Activated CD8-positive, alpha-beta memory T cell treated with anti-CD3 and anti-CD28 coated beads for 4 hours (primary cell): Measurements from ENCODE around the gene TSPYL1.
"Not testable (repeated sequence)": the region's sequence is repeated elsewhere in the genome, so short reads cannot be mapped to it uniquely, and the experiment has no call there.

Experiments
- DNase-seq, 2 donors: peaks; one replicate each; pipeline ENCODE4 v3.0.0-alpha.2; 2020; ENCODE audit warnings: low read depth in 2 of 2

Gene TSPYL1

DNA sequence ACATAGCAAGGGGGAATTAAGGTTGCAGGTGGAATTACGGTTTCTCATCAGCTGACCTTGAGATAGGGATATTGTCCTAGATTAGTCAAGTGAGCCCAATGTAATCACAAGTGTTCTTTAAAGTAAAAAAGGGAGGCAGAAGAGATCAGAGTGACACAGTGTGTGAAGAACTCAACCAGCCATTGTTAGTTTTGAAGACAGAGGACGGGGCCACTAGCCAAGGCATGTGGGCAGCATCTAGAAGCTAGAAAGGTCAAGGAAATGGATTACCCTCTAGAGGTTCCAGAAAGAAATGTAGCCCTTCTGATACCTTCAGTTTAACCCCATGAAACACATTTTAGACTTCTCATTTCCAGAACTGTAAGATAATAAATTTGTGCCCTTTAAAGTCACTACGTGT, 18.5 kb upstream of the TSPYL1 start:
- no peak for DNase-seq

DNA sequence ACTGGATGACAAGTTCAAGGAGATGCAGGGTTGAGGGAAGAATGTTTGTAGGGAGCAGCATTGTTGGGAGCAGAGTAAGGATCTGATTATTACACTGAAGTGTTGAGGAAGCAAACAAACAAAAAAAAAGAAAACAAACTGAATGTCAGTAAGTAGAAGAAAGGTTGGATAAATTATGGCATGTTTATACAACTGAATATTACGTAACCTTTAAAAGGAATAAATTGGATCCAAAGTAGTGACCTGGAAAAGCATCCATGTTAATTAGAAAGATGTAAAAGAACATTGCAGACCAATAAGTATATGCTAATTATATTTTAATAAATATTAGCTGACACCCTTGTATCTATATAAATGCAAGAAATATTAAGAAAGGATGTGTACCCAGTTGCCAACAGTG, 12.8 kb upstream of the TSPYL1 start:
- no peak for DNase-seq

DNA sequence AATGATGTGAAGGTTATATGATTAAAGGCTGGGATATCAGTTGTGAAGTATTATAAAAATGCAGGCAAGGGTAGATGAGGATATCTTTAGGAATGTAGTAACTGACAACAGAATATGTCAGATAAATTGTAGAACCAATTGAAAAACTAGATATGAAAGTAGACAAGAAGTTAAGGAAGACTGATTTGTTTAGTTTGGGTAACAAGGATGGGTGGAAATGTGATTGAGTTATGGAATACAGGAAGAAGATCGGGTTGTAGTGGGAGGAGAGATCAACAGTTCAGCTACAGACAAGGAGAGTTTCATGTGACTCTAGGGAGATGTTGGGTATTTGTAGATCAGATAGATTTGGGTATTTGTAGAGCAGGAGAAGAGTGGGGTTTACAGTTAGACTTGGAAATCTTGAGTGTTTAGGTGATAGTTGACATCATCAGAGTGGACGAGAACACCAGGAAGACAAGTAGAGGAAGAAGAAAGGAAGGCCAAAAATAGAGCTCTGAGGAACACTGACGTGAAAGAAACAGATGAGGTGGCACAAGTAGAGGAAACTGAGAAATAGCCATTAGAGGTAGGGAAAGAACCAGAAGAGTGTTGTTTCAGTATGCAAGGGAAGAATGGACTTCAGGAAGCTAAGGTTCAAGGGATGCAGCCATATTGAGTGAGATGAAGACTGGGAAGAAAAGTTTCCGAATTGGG, 12.1 kb upstream of the TSPYL1 start:
- no peak for DNase-seq

- DNase-seq = no peak
Observed at GRCh38 chr6:116290799-116291198, 11.1 kb upstream of the TSPYL1 start.

- DNase-seq = no peak
Observed at GRCh38 chr6:116289876-116290275, 10.1 kb upstream of the TSPYL1 start.

DNA sequence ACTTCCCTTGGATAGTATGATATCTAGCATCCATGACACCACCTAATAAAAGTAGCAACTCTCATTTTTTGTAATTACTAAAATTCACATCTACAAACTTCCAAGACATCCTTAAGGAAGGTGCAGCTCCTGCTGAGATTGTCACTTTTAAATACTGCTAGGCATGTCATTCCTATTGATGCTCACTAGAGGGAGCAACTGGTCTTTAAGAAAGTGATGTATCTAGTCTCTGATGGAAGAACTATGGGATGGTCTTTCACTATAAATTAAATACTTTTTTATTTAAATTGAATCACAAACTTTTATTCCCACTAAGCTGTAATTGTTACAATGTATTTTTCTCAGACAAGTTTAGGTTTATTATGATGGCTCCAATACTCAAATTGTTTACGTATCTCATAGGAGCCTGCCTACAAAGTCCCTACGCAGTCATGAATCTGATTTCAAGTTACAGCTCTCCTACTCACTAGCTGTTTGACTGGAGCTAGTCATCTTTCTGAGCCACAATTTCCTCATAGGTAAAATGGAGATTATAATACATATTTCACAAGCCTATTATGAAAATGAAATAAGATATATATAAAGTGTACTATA, 8.1 kb upstream of the TSPYL1 start:
- no peak for DNase-seq

- no peak for DNase-seq
Observed at GRCh38 chr6:116286773-116287358, 7.1 kb upstream of the TSPYL1 start.

GRCh38 chr6:116284984-116285383, 5.3 kb upstream of the TSPYL1 start:
- DNase-seq = not testable (repeated sequence)

DNA sequence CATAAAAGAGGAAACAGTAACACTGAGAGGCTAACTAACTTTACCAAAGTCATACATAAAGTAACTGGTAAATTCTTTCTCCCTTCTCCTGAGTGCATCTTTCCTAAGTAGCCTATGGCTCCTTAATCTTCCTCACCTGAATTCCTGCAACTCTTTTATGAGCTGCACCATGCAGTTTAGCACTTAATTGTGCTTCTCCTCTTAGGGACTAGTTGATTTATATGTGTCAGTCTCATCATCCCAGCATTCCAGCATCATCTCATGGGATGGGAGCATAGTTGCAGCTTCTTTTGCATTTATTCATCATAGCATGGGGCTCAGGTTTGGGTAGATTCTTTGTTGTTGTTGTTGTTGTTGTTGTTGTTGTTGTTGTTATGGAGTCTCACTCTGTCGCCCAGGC, 3.5 kb upstream of the TSPYL1 start:
- no peak for DNase-seq

GRCh38 chr6:116282698-116283097, 3.0 kb upstream of the TSPYL1 start:
- no peak for DNase-seq

- DNase-seq = no peak
Observed at GRCh38 chr6:116280933-116281316, 1.2 kb upstream of the TSPYL1 start.

DNA sequence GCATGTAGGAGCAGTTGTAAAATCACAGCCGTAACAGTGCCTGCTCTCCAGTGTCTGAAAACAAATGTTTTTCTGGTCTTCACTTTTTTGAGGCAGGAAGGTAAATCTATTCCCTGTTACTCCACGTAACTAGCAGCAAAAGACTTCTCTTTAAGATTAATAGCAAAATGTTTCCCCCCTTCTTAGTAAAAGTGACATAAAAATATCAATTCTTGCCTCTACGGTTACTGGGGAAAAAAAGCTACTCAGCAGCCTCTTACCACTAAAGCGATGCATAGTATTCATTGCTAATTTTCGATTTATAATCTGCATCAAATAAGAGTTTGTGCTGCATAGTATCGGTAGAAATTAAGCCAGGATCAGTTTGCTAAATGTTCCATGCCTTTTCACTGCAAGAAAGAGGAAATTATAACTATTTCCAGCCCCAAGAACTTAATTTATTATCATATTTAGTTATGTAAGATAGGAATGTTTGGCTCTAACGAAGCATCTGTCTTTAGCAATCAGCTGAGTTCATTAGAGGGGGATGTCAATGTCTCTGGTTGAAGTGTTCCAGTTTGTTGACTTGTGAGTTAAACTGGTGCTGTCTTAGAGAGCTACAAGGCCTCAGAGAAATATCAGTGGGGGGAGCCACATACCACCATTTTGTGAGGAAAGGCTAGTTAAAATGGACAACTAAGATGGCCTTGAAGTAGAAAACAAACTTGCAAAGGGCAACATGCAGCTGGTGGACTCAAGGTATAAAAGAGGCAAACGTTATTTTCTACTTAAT, 617 bp upstream of the TSPYL1 start:
- no peak for DNase-seq

DNA sequence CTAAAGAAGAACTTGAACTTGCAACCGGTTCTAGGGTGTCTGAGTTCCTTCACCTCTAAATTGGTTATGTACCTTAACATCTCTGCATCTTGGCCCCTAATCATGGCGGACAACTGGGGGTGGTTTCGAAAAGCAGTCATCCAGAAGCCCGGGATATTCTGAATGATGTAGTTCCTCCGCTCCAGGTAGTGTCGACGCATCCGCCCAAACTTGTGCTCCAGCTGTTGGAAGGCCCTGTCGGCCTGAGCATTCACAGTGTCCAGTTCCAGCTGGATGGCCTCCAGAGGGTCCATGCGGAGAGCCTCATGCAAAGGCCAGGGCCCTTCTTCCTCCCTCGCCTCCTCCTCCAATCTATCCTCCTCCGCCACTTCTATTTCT, 887 bp downstream of the TSPYL1 start:
- no peak for DNase-seq

DNA sequence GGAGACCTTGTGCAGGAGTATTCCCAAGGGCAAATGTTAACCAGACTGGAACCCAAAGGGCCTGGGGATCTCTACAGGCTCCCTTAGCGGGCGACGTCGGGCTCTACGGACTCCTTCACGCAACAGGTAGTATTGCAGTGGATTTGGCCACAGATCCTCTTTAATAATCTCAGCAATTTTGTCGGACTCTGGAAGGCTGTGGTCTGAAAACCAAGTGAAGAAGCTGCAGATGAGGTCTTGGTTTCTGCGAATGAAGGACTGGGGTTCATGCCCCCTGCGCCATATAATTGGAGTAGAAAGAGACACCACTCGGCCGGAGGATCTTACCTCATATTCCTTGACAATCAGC, 1.3 kb downstream of the TSPYL1 start:
- DNase-seq = no peak

DNA sequence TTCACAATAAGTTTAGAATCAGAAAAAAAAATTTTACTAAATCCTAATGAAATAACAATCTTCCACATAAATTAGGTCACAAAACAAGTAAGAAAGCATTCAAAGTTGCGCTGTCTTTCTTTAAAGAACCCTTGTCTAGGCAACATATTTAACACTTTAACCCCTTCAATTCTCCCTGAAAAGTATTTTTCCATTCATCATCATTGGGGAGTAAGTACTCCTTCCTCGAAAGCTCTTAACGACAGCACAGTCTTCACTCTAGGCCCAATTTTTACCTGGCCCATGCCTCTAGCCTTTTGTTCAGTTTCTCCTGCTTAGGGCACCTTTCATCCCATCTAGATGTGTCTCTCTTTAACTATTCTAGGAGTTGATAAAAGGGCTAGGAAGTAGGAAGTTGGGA, 2.6 kb downstream of the TSPYL1 start:
- DNase-seq = no peak

- DNase-seq = no peak
Observed at GRCh38 chr6:116271149-116271708, 8.5 kb downstream of the TSPYL1 start.

GRCh38 chr6:116268589-116269293, 11.0 kb downstream of the TSPYL1 start:
- DNase-seq = no peak

GRCh38 chr6:116267836-116268588, 11.7 kb downstream of the TSPYL1 start:
- DNase-seq = no peak

DNA sequence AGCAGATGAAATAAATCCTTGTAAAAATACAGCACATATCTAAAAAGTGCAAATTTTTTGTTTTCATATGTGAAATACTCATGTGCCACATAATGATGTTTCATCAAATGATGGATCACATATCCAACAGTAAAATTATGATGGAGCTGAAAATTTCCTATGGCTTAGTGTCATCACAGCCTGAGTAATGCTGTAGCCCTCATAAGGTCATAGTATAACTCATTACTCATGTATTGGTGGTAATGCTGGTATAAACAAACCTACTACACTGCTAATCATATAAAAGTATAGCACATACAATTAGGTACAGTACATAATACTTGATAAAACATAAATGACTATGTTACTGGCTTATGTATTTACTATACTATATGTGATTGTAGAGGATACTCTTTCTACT, 12.9 kb downstream of the TSPYL1 start:
- no peak for DNase-seq

DNA sequence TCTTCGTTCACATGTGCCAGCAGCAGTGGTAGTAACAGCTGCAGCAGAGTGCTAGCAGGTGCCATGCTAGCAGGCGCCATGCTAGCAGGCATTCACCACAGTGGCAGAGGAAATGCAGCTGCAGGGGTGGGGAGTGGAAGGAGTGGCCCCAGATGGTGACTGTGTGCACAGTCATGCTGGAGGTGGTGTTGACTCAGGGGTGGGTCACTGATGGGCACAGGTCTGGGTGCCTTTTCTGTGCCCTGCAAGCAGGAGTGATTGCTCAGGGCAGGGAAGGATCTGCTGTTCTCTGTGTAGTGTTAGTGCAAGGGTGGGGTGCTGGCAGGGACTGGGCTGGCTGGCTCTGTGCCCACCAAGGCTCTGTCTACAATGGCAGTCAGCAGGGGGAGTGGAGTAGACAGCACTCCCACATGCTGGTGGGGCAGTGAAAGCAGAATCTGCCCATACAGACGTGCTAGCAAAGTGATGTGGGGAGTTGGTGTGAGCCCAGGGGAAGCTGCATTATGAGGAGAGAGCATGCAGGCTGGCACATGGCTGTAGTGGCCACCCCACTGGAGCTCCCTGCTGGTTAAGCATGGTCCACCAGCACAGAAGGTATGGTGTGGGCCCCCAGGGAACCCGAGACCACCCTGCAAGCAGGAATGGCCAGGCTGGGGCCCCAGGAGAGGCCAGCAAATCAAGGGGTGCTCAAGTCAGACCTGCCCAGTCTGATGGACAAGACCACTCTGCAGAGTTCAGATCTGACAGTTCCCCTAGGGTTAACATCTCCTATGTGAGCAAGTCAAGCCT, 14.5 kb downstream of the TSPYL1 start:
- DNase-seq = no peak
